GM21447 (cell line): ENCODE measurements around the gene NUP62CL.
"Not testable (repeated sequence)": the region's sequence is repeated elsewhere in the genome, so short reads cannot be mapped to it uniquely, and the experiment has no call there.

Source experiments
- ATAC-seq: cut with Tn5 transposase; IDR thresholded peaks from one replicate; pipeline ENCODE4 v1.9.1; 2021; ENCODE audit not compliant: unreplicated experiment

Gene NUP62CL

GRCh38 chrX:107205770-107206696, at the start of gene NUP62CL, which contains the start of gene DNAAF6:
TSS of gene NUP62CL (minus strand) at chrX:107206433. CDS start at chrX:107175146, 31,287 bp downstream.
TSS of gene DNAAF6 (plus strand) at chrX:107206611. CDS start at chrX:107212876, 6,265 bp downstream.
- ATAC-seq, result peak; percentile 96

- ATAC-seq, result no peak
Observed at GRCh38 chrX:107228486-107228819, 22.2 kb upstream of the NUP62CL start.

- ATAC-seq, result no peak
Observed at GRCh38 chrX:107227780-107228485, 21.7 kb upstream of the NUP62CL start.

- no peak for ATAC-seq
Observed at GRCh38 chrX:107226757-107227156, 20.5 kb upstream of the NUP62CL start.

GRCh38 chrX:107213477-107213876, 7.2 kb upstream of the NUP62CL start:
- no peak for ATAC-seq

GRCh38 chrX:107207943-107208342, 1.7 kb upstream of the NUP62CL start:
- ATAC-seq, result no peak

GRCh38 chrX:107207089-107207488, 856 bp upstream of the NUP62CL start:
- ATAC-seq, result no peak

GRCh38 chrX:107206697-107207065, 448 bp upstream of the NUP62CL start:
- no peak for ATAC-seq

- ATAC-seq, result no peak
Observed at GRCh38 chrX:107204068-107204605, 2.1 kb downstream of the NUP62CL start.

GRCh38 chrX:107199491-107199890, 6.7 kb downstream of the NUP62CL start:
- ATAC-seq, result no peak

GRCh38 chrX:107198074-107198473, 8.2 kb downstream of the NUP62CL start:
- ATAC-seq, result not testable (repeated sequence)

GRCh38 chrX:107197319-107197718, 8.9 kb downstream of the NUP62CL start:
- ATAC-seq, result no peak

GRCh38 chrX:107171369-107172102, 34.7 kb downstream of the NUP62CL start:
- ATAC-seq, result no peak

GRCh38 chrX:107168712-107169111, 37.5 kb downstream of the NUP62CL start:
- no peak for ATAC-seq

- no peak for ATAC-seq
Observed at GRCh38 chrX:107168257-107168656, 38.0 kb downstream of the NUP62CL start.

GRCh38 chrX:107167163-107167921, 38.9 kb downstream of the NUP62CL start:
- ATAC-seq, result no peak

- not testable (repeated sequence) for ATAC-seq
Observed at GRCh38 chrX:107157618-107158017, 48.6 kb downstream of the NUP62CL start.

GRCh38 chrX:107155621-107156430, 50.4 kb downstream of the NUP62CL start:
- not testable (repeated sequence) for ATAC-seq

- ATAC-seq, result no peak
Observed at GRCh38 chrX:107154787-107155620, 51.2 kb downstream of the NUP62CL start.
